GM12878 (cell line): ENCODE measurements around the gene NR1I3. TPM values are rescaled to one million over a fixed set of nuclear protein-coding genes. Genes with fewer than 3 reads are reported as not detected.

Source experiments
- ATAC-seq: fragments of 200-7000 bp; cut with Tn5 transposase; 3 replicates; pipeline ENCODE4 v1.9.1; 2020; ENCODE audit warnings: mild to moderate bottlenecking, moderate library complexity
- BruUV-seq: library from RNA; stranded (reverse); fragments of 400-500 nt; replicated peaks from 2 replicates; lab custom pipeline; 2021; lab: Mats Ljungman, UMichigan
- CTCF ChIA-PET: fragments of 300-600 bp; sonication (Branson Sonifier 250); formaldehyde crosslinking; extraction: SDS; loops from one replicate; lab custom pipeline; 2021; ENCODE audit warnings: inconsistent platforms; lab: Yijun Ruan, JAX
- POLR2A ChIA-PET: fragments of 350-600 bp; formaldehyde crosslinking; extraction: SDS; loops from one replicate; lab custom pipeline; 2021; ENCODE audit warnings: inconsistent platforms; lab: Charles Lee
- RAD21 ChIA-PET: fragments of 300-600 bp; sonication (Branson Sonifier 250); formaldehyde crosslinking; loops from one replicate; lab custom pipeline; 2023; ENCODE audit warnings: antibody characterized with exemption; ENCODE audit not compliant: unreplicated experiment; lab: Charles Lee
- SMC1A ChIA-PET: fragments of 300-600 bp; sonication (Branson Sonifier 250); formaldehyde crosslinking; loops from one replicate; lab custom pipeline; 2023; ENCODE audit not compliant: unreplicated experiment, uncharacterized antibody; lab: Charles Lee
- DNase-seq: peaks from one replicate; pipeline ENCODE4 v3.0.0-alpha.2; 2011; ENCODE audit warnings: low read depth, low spot score
- FAIRE-seq: peaks from 3 replicates; lab custom pipeline; 2011; peaks lifted over from hg19 to GRCh38; lab: Jason Lieb, UNC
- H2AFZ ChIP-seq: 2 replicates; pipeline ENCODE4 v1.6.0; 2011; ENCODE audit warnings: low read depth, low read length, control low read depth; ENCODE audit not compliant: control insufficient read depth
- H3K27ac ChIP-seq: 2 replicates; pipeline ENCODE4 v1.5.1; 2011; ENCODE audit warnings: control low read depth; ENCODE audit not compliant: control insufficient read depth, insufficient read depth
- H3K27me3 ChIP-seq, 2 experiments: replicated peaks in 1 of 2; 2 replicates each; pipeline versions ENCODE4 v1.6.0 to v1.6.1; 2011; ENCODE audit warnings: low read length in 1 of 2; ENCODE audit not compliant: control insufficient read depth in 2 of 2, insufficient read depth in 2 of 2
- H3K36me3 ChIP-seq, 2 experiments: 2 replicates each; pipeline ENCODE4 v1.5.1; 2011; ENCODE audit warnings: low read length in 1 of 2; ENCODE audit not compliant: control insufficient read depth in 2 of 2, insufficient read depth in 2 of 2
- H3K4me1 ChIP-seq: 2 replicates; pipeline ENCODE4 v1.6.1; 2011; ENCODE audit warnings: mild to moderate bottlenecking, low read length, moderate library complexity, mixed read lengths; ENCODE audit not compliant: control insufficient read depth, insufficient read depth
- H3K4me2 ChIP-seq: 2 replicates; pipeline ENCODE4 v1.6.0; 2011; ENCODE audit warnings: control low read depth; ENCODE audit not compliant: control insufficient read depth, insufficient read depth
- H3K4me3 ChIP-seq: fragments of 200-600 bp; sonication (generic); 2 replicates; pipeline ENCODE4 v1.5.1; 2016
- H3K79me2 ChIP-seq: 2 replicates; pipeline ENCODE4 v1.6.0; 2011; ENCODE audit warnings: low read length; ENCODE audit not compliant: control insufficient read depth, insufficient read depth
- H3K9ac ChIP-seq: 2 replicates; pipeline ENCODE4 v1.8.0; 2011; ENCODE audit warnings: low read length, control low read depth, mixed read lengths; ENCODE audit not compliant: control insufficient read depth, insufficient read depth
- H3K9me3 ChIP-seq: replicated peaks from 3 replicates; pipeline ENCODE4 v1.5.1; 2011; ENCODE audit warnings: mild to moderate bottlenecking, low read length; ENCODE audit not compliant: control insufficient read depth, insufficient read depth
- H4K20me1 ChIP-seq: 2 replicates; pipeline ENCODE4 v1.6.0; 2011; ENCODE audit not compliant: control insufficient read depth, insufficient read depth
- ETV6 ChIP-seq, 2 experiments: fragments of 450-650 bp in 1 of 2; IDR thresholded peaks in 1 of 2; conservative IDR thresholded peaks in 1 of 2; 2 replicates each; pipeline ENCODE4 v1.6.1; 2014; ENCODE audit warnings: antibody characterized with exemption in 1 of 2, borderline replicate concordance in 1 of 2, low read depth in 1 of 2, mild to moderate bottlenecking in 1 of 2, moderate library complexity in 1 of 2
- IKZF1 ChIP-seq: fragments of 450-650 bp; conservative IDR thresholded peaks from 2 replicates; pipeline ENCODE4 v1.6.1; 2017; ENCODE audit warnings: antibody characterized with exemption, mild to moderate bottlenecking
- NFYB ChIP-seq: IDR thresholded peaks from 2 replicates; pipeline ENCODE4 v1.6.1; 2011; ENCODE audit warnings: low read depth, mild to moderate bottlenecking, low read length, improper control_type of control experiment, moderate library complexity; ENCODE audit not compliant: insufficient read depth
- POLR2A ChIP-seq: IDR thresholded peaks from 2 replicates; pipeline ENCODE4 v1.6.1; 2011; ENCODE audit warnings: low read depth, mild to moderate bottlenecking, low read length
- WGBS: methylation state at CpG from one replicate; pipeline ENCODE4 v1.1.6; 2016; ENCODE audit warnings: low lambda C conversion rate; ENCODE audit not compliant: insufficient replicate concordance, insufficient coverage; ENCODE audit errors: missing lambda C conversion rate; 5-methylcytosine and 5-hydroxymethylcytosine counted together
- in situ Hi-C: fragments of 300-500 bp; cut with MboI; formaldehyde crosslinking; loops from 9 replicates; pipeline ENCODE4 v1.14.3; 2018; ENCODE audit warnings: mixed read lengths
- intact Hi-C: fragments of 100-400 bp; cut with micrococcal nuclease; formaldehyde crosslinking; loops from one replicate; pipeline ENCODE4 v1.14.2; 2022; ENCODE audit not compliant: unreplicated experiment
- polyA plus RNA-seq, 11 experiments: library from polyadenylated mRNA; depleted of rRNA in 4 of 11; unstranded in 6 of 11; stranded (reverse) in 5 of 11; fragments of >200 nt; fragmentation: Nextera tagmentation in 4 of 11; fragmentation: Illumina TruSeq in 1 of 11; extraction: Ambion mirVana in 4 of 11; extraction: Trizol in 1 of 11; gene quantifications; 1 replicate in 1 of 11; 2 replicates in 10 of 11; pipeline versions ENCODE4 v1.2.1 to v1.2.3, GENCODE V29; 2011 to 2016; ENCODE audit warnings: inconsistent platforms in 2 of 11, missing spikeins in 2 of 11, low read depth in 1 of 11
- total RNA-seq, 4 experiments: library from RNA; depleted of rRNA in 3 of 4; stranded (reverse); fragments of >200 nt in 3 of 4; fragmentation: Illumina TruSeq in 1 of 4; extraction: Trizol in 1 of 4; gene quantifications; 2 replicates each; pipeline versions ENCODE4 v1.2.1 to v1.2.3, GENCODE V29; 2013 to 2021
- TF ChIP-seq, protein P1 (sequence below): IDR thresholded peaks from 2 replicates; pipeline ENCODE4 v1.6.1; 2012; ENCODE audit warnings: low read depth, low read length, improper control_type of control experiment

Gene NR1I3
- total and polyA plus RNA-seq, 10 of the 15 experiments (the other 5 are each of a cell fraction or from before 2014, with no cell fraction given), result 0.13 to 0.52 (median 0.24) TPM; not detected in 7

DNA sequence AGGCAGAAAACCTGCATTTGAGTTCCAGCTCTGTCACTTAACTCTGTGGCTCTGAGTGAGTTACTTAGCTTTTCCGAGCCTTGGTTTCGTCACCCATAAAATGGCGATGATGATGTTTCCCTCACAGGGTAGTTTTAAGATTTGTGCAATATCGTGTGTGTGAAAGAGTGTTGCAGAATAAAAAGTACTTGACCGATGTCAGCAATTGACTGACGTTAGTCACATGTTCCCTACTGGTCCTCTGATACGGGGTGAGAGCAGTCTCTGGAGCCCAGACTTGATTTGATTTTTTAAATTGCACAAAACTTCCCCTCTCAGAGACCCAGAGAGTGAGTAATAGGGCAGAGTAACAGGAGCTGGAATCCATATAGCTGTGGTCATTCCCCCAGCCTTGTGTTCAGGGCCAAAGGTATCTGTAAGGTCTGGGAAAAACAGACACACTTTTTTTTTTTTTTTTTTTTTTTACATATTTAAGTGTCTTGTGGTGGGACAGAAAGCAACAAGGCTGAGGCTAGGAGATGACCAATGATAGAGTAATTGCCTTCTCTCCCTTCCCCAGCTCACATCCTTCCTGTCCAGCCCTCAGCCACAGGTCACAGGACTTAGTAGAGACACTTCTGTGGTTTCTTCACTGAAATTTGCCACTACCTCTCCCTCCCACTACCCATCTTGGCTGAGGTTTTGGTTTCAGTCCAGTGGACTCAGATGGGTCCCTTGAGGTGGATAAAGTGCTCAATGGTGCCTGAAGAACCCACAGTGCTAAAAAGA is 20.9 kb downstream of the NR1I3 start (continued):
- TF ChIP-seq, protein P1, sequence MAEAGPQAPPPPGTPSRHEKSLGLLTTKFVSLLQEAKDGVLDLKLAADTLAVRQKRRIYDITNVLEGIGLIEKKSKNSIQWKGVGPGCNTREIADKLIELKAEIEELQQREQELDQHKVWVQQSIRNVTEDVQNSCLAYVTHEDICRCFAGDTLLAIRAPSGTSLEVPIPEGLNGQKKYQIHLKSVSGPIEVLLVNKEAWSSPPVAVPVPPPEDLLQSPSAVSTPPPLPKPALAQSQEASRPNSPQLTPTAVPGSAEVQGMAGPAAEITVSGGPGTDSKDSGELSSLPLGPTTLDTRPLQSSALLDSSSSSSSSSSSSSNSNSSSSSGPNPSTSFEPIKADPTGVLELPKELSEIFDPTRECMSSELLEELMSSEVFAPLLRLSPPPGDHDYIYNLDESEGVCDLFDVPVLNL, result no peak
- TF ChIP-seq NFYB (peak; percentile 55; the same call in 1 of the 2 replicates), IKZF1 (peak; percentile 73)

DNA sequence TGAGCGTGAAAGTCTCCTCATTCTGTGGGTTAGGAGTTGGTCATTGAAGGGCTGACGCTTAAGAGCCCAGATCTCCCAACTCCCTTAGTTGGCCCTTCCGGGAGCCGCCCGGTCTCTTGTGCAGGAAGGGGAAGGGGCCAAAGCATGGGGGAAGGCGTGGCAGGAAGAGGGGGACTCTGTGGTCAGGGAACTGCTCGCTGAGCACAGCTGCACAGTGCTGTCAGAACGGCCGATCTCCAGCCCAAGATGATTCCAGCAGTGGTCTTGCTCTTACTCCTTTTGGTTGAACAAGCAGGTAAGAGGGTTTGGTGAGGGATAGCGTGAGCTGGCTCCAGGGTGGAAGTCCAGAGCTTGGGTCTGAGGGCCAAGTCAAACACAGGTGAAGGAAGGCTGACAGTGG is 22.9 kb downstream of the NR1I3 start, which contains the start of gene FCER1G:
FCER1G (plus strand) TSS at position 220 of the 400 bp plus-strand sequence; CDS start at position 247, 27 bp downstream.
- no peaks in the 10 kb centered on the region for H3K79me2 ChIP-seq
- FAIRE-seq (no peak), DNase-seq (no peak), ATAC-seq (no peak)
- H3K27ac ChIP-seq, result no peak within 1 kb of the TSS
- WGBS, result 88% methylated on average over 10 of the region's 10 CpGs
- no peaks in the 10 kb centered on the region for H3K9me3 ChIP-seq
- peaks cover 21% of the 10 kb centered on the region for H3K4me1 ChIP-seq
- H4K20me1 ChIP-seq, result no peaks in the 10 kb centered on the region
- no peak within 1 kb of the TSS for H2AFZ ChIP-seq
- no peak within 1 kb of the TSS for H3K4me2 ChIP-seq
- no peak within 1 kb of the TSS for H3K9ac ChIP-seq
- RAD21 ChIA-PET, result interaction anchor here (0.7 to 3.1 kb wide), 2 partner anchors 11 to 13 kb away, joined by 3 to 18 read pairs; partner anchors contain the start of genes NDUFS2 and TOMM40L
- POLR2A ChIA-PET, result interaction anchor here (5.7 kb wide), 1 partner anchor 12 kb away, joined by 24 read pairs; the partner anchor contains the start of gene NDUFS2
- TF ChIP-seq ETV6 (conservative IDR thresholded peaks at IDR 0.05 in 1 of 2, IDR thresholded peaks at IDR 0.05 in 1 of 2; ENCODE audit: borderline replicate concordance in 1 of 2, low read depth in 1 of 2) (no peak), POLR2A (0 out of 2 replicates have a peak, but pooled peaks have one; percentile 20)
- BruUV-seq, result no TSS peak
- in situ Hi-C loops (no loop called here), intact Hi-C loops (no loop called here)
- no peak within 1 kb of the TSS for H3K4me3 ChIP-seq
- CTCF ChIA-PET, result interaction anchor here (0.7 to 17.1 kb wide), 5 partner anchors 8 to 152 kb away, joined by 4 to 385 read pairs (median 16); partner anchors contain the start of genes CFAP126, NDUFS2 and TOMM40L
- peaks cover 8 to 28% of the 10 kb centered on the region in 2 experiments for H3K36me3 ChIP-seq
- H3K27me3 ChIP-seq, result no peaks in the 10 kb centered on the region
- SMC1A ChIA-PET, result interaction anchor here (0.9 to 3.1 kb wide), 4 partner anchors 9 to 168 kb away, joined by 3 to 33 read pairs (median 12); partner anchors contain the start of genes APOA2 and TOMM40L
